SH-SY5Y (cell line): ENCODE measurements around the gene EGFL6.

Experiments
- GATA2 ChIP-seq: IDR thresholded peaks from 2 replicates; pipeline ENCODE4 v1.6.1; 2011; ENCODE audit warnings: mild to moderate bottlenecking, low read depth, low read length
- GATA3 ChIP-seq: IDR thresholded peaks from 2 replicates; pipeline ENCODE4 v1.6.1; 2011; ENCODE audit warnings: low read depth, mild to moderate bottlenecking, low read length, moderate library complexity

GRCh38 chrX:13571136-13571535 is 1.7 kb downstream of the EGFL6 start:
- TF ChIP-seq GATA2 = no peak
- no peak for TF ChIP-seq GATA3
